HG03457 (cell line): ENCODE data around the gene SAMD11.

Experiments used
- ATAC-seq: cut with Tn5 transposase; IDR thresholded peaks from one replicate; pipeline ENCODE4 v1.9.1; 2021; ENCODE audit warnings: moderate number of reproducible peaks; ENCODE audit not compliant: unreplicated experiment

Gene SAMD11

DNA sequence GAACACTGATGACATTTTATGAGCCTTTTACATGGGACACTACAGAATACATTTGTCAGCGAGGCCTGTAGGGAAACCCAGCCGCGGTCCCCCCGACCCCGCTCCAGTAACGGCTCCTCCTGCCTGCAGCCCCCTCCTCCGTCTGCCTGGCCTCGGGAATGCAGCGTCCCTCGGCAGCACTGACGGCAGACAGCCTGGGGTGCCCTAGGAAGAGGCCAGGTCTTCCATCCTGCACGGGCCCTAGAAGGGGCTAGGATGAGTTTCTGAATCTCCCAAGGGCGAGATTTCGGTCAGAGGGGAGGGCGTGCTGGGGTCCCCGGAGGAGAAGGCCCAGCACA, 8.4 kb downstream of the SAMD11 start:
- ATAC-seq = no peak

DNA sequence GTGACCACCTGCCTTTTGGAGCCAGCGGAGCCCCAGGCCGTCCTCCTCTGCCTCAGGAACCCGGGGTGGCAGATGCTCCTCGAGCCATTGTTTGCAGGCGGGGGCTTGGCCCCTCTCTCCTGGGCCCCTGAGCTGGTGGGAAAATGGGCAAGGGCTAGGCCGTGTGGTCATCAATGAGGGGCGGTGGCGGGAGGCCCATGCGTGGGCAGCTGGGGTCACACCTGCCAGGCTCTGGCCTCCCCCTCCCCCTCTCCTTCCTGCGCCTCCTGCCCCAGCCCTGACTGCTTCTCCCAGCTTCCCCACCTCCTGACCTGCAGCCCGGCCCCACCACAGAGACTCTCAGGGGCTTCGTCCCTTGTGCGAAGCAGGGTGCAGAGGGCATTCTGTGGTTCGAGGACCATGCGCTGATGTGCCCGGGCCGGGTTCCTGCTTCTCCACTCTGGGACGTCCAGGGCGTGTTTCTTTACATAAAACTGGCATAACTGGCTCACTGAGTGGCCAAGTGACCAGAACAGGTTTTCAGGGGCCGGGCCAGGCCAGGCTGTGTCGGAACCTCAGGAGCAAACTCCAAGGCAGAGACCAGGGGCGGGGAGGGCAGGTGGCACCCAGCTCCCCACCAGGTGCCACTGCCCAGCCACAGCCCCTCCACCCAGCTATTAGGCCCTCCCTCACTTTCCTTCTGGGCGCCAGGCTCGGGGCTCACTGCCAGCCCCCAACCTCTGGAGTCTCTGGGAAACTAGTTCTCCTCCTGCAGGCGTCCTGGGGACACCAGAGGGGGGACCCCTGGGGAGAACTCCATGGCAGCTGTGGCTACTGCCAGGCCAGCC, 9.3 kb downstream of the SAMD11 start:
- ATAC-seq = no peak

DNA sequence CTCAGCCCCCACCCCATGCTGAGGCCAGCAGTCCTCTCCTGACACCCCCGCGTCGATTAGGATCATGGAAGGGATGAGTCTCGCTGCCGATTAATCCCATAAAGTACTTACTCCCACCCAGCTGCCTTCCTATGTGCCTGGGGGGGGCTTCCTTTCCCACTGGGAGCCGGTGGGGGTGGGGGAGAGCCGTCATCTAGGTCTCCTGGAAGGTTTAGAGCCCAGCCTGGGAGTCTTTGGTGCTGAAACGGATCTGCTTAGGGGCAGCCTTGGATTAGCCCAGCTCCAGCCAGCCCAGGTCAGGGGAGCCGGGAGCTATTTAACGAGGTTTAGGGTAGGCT, 9.8 kb downstream of the SAMD11 start:
- ATAC-seq = no peak

DNA sequence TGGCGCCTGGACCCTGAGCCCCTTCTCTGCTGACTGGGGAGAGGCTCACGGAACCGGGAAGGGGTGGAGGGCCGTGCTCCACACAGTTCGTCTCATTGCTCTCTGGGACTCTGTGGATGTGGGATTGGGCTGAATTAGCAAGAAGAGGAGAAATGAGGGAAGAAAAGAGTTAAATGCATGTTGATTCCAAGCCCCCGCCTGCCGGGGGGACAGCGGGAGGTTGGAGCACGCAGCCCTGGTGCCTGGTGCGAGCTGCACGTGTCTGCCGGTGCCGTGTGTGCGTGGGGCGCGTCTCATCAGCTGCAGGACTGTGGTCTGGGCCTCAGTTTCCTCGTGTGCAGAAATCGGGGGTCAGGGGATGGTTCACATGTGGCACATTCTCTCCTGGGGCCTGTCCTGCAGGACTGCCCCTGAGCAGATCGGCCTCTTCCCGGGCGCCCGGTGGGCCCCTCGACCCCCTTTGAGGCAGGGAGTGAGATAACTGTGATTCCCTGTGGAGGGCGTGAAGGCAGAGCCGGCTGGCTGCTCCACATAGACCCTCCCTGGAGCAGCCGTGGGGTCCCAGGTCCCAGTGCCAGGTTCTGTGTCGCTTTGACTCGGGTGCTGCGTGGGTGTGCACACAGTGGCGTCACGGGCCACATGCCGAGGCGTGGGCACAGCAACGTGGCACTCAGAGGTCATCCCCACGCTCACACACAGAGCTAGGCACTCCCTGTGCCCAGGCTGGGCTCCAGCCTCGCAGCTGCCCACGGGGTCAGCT, 11.4 kb downstream of the SAMD11 start:
- ATAC-seq = no peak

DNA sequence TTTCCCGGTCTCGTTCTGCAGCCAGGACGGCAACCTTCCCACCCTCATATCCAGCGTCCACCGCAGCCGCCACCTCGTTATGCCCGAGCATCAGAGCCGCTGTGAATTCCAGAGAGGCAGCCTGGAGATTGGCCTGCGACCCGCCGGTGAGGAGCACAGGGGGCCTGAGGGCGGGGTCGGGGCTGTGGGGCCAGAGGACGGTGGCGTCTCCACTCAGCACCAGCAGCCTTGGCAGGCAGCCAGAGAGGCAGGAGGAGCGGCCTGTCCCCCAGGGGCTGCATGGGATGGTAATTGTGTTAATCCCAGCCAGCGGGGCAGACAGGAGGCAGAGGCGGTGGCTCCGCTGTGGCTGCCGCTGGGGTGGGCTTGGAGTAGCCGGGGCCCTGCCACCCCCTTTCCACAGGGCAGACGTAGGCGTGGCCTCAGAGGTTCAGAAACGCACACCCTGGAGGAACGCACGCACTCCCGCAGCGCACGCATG, 12.1 kb downstream of the SAMD11 start:
- ATAC-seq = no peak

DNA sequence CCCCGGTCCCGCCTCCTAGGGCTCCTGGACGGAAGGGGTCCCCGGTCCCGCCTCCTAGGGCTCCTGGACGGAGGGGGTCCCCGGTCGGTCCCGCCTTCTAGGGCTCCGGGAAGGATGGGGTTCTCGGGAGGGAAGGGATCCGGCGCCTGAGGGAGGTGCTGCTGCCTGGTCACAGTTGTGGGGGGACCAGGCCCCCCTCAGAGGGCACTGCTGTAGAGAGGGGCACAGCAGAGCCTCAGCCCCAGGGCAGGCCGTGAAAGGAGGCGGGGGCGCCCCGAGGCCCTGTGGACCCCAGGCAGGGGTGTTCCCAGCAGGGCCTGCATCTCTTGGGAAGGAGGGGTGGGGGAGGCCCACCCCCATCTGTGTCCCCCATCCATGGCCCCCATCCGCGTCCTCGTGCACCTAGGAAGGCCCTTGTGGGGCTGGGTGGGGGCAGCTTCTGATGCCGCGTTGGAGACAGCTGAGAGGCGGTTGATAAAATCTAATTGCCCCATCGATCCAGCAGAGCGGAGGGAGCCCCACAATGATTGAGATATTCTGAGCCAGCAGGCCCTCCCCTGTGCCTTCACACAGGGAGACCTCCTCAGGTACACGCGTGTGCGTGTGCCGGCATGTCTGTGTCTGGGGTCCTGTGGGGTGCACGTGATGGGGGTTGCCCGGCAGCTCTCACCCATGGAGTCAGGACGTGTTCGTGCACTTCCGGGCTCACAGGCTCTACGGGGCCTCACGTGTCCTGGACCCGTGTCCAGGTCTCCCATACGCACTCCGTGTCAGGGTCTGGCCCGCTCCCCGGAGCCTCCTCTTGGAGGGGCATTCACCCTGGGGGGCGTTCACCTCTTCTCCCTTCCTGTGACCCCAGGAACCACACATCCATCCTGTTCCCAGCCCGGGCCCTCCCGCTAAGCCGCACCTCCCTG, 12.9 kb downstream of the SAMD11 start:
- ATAC-seq = no peak

DNA sequence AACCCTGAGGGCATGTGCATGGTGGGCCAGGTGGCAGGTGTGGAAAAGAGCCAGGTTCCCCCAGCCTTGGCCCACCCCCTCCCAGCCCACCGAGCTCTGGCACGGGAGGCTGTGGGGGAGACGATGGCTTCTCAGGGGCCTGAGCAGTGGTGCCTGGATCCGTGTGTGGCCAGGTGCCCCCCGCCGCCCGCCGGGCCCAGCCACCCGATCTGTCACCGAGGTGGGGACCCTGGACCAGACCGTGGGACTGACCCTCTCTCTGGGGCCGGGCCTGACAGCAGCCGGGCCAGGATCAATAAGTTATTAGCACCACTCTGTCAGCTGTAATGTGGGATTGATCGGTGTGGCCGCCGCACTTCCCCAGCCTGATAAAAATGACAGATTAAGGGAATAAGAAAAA, 13.8 kb downstream of the SAMD11 start:
- no peak for ATAC-seq

DNA sequence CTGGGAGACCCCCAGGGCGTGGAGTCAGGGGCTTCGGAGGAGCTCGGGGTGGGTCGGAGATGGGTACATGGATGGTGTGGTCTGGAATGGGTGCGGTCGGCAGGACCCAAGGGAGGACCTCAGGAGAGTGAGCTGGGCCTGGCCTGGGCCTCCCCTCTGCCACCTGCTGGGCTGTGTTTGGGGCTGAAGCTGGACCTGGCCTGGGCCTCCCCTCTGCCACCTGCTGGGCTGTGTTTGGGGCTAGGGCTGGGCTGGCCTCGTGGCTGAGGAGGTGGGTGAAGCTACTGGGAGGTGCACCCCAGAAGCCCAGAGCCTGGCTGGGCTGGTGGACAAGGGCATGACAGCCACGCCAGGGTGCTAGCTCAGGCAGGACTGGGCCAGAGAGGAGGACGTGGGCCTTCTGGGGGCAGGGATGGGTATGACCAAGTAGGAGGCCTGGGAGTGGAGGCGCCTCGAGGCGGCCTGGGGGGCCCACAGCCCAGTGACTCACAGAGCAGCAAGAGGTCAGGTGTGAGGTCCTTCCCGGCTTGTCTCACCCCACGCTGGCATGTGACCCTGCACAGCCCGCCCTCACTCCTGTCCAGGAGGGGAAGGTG, 14.5 kb downstream of the SAMD11 start:
- no peak for ATAC-seq

DNA sequence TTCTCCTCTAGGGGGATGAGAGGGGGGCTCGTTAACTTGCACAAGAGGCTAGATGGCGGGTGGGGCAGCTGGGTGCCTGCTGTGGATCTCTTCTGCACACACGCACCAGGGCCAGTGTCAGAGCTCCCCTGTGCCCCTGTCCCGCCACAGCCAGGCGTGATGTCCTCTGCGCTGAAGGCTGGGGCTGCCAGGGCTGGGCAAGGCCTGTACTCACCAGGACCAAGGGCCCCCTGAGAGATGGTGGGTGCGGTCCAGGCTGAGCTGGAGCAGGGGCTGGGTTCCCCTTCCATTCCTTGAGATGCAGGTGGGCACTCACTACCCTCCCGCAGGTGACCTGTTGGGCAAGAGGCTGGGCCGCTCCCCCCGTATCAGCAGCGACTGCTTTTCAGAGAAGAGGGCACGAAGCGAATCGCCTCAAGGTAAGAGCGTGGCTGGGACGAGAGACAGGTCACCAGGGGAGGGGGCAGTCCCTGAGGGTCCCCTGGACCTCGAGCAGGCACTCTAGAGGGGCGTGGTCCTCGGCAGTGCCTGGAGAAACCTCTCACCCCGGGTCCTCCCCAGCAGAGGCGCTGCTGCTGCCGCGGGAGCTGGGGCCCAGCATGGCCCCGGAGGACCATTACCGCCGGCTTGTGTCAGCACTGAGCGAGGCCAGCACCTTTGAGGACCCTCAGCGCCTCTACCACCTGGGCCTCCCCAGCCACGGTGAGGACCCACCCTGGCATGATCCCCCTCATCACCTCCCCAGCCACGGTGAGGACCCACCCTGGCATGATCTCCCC, 15.2 kb downstream of the SAMD11 start:
- ATAC-seq = no peak

DNA sequence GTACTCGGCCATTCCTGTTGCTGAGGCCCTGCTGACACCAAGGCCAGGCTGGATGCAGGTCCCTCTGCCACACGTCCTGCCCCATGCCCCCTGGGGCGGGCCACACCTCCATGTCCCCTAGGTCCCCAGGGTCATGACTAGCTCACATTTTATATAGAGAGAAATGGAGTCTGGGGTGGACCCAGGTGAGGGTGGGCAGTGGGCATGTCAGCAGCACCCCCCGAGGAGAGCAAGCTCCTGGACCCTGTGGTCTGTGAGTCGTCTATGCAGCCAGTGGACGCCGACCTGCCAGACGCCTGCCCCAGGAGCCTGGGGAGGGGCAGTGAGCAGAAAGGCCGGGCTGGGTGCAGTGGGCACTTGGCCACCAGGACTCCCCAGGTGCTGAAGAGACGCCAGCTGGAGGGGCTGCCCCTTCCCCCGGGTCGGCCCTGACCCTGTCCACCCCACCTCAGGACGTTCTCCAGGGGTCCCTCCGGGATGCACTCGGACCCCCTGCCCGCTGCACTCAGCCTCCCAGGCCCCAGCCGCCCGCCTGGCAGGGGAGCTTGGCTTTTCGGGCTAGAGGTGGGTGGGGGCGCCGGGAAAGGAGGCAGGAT, 15.9 kb downstream of the SAMD11 start:
- no peak for ATAC-seq

DNA sequence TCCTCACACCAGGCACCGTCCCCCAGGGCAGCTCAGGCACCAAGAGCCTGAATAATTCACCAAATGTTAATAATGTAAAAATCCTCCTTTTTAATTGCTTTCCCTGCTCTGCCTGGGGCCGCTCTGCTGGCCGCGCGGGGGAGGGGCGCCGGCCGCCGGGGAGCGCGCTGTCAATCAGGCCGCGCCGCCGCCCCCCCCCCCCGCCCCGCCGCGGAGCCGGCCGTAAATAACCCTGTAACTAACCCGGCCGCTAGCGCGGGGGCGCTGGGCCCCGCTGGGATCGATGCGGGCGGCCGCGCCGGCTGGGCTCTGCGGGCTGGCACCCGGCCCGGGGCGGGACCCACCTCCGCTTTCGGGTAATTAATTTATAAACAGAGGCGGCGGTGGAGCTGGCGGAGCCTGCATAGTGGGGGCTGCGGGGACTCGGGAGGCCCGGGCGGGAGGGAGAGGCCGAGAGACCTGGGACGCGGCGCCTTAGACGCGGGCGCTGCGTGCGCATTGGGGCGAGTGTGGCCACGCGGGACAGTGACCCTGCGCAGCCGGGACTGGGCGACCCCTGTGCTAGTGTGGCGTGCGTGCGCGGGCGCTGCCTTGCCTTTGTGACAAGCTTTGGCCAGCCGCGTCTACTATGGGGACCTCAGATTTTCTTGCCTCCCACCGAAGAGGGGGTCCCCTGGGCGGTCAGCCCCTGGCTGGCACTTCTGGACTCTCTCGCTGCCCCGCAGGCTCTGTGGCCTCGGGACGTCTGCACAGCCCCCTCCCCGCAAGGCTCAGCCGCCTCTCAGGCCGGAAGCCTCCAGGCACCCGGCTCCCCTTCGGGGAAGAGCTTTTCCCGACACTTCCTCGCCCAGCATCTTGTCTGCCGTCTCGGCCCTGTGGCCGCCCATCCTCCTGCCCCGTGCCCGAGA, 16.6 kb downstream of the SAMD11 start:
- no peak for ATAC-seq

DNA sequence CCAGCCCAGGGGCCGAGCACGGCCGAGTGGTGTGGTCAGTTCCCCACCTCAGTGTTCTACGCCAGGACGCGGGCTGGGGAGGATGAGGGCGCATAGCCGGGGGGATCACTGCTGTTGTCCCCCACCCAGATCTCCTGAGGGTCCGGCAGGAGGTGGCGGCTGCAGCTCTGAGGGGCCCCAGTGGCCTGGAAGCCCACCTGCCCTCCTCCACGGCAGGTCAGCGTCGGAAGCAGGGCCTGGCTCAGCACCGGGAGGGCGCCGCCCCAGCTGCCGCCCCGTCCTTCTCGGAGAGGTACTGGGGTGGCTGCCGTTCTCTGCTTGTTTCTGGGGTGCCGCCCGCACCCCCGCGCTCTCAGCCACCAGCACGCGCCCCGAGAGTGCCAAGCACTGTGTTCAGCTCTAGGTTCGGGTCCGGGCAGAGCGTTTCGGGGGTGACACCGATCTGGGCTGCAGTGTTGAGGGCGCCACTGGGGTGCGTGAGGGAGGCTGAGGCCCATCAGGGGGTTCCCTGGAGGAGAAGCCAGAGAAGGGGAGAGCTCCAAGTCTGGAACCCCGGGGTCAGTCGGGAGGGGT, 17.4 kb downstream of the SAMD11 start:
- no peak for ATAC-seq

DNA sequence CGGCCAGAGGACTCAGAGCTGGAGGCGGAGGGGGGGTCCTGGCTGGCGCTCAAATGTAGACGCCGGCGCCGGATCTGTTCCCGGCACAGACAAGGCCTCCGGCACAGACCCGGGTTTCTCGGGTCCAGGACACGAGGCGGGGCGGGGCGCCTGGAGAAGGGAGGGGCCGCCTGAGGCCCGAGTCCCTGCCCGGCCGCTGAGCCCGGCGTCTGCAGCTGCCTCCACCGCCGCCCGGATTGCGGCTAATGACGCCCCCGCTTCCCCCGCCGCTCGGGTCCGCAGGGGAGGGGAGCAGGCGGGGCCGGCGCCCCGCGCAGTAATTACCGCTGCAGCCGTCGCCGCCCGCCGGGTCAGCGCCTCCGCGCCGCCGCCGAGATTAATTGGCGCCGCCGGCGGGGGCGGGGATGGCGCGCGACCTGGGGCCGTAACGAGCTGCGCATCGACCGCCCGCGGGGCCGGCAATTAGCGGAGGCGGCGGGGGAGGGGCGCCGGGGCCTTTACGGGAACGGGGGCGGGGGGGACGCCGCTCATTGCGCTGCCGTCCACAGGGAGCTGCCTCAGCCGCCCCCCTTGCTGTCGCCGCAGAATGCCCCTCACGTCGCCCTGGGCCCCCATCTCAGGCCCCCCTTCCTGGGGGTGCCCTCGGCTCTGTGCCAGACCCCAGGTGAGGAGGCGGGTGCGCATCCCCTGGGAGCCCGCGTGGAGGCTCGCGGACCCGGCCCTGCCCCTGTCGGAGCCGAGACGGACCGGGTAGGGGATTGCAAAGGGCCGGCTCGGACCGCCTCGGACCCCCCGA, 18.1 kb downstream of the SAMD11 start:
- ATAC-seq = no peak

DNA sequence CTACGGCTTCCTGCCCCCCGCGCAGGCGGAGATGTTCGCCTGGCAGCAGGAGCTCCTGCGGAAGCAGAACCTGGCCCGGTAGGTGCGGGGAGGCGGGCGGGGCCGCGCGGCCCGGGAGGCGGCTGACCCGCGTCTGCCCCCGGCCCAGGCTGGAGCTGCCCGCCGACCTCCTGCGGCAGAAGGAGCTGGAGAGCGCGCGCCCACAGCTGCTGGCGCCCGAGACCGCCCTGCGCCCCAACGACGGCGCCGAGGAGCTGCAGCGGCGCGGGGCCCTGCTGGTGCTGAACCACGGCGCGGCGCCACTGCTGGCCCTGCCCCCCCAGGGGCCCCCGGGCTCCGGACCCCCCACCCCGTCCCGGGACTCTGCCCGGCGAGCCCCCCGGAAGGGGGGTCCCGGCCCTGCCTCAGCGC, 18.7 kb downstream of the SAMD11 start:
- no peak for ATAC-seq

DNA sequence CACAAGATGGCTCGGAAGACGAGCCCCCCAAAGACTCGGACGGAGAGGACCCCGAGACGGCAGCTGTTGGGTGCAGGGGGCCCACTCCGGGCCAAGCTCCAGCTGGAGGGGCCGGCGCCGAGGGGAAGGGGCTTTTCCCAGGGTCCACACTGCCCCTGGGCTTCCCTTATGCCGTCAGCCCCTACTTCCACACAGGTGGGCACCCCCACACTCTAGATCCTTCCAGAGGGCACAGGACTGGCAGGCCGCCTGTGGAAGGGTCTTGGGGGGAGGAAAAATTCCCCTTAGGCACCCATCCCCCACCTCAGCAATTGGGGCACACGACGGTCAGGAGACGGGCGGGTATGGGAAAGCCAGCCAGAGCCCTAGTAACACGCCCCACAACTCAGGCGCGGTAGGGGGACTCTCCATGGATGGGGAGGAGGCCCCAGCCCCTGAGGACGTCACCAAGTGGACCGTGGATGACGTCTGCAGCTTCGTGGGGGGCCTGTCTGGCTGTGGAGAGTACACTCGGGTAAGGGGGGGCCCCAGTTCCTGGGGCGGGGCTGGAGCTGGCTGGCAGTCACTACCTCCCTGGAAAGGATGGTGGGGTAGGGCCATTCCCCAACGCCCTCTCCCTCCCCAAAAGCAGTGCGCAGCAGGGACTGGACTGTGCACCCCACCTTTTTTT, 19.3 kb downstream of the SAMD11 start:
- ATAC-seq = no peak

DNA sequence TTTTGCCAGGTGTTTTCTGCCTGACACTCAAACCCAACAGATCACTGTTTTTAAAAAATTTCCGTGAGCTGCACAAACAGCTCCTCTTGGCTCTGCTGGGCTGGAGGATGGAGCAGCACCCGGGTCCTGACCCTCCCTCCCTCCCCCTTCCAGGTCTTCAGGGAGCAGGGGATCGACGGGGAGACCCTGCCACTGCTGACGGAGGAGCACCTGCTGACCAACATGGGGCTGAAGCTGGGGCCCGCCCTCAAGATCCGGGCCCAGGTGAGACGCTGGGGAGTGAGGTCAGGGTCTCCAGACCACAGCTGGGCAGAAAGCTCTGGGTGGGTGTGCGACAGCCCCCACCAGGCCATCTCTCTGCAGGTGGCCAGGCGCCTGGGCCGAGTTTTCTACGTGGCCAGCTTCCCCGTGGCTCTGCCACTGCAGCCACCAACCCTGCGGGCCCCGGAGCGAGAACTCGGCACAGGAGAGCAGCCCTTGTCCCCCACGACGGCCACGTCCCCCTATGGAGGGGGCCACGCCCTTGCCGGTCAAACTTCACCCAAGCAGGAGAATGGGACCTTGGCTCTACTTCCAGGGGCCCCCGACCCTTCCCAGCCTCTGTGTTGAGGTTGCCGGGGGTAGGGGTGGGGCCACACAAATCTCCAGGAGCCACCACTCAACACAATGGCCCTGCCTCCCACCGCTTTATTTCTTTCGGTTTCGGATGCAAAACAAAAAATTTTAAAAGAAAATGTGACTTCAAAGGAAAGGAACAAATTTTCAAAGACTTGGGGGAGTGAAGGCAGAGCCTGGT, 20.0 kb downstream of the SAMD11 start:
- no peak for ATAC-seq
